HPDE6-E6E7 (cell line): ENCODE data around the gene MRPL46.
"Not testable (repeated sequence)": the region's sequence is repeated elsewhere in the genome, so short reads cannot be mapped to it uniquely, and the experiment has no call there.

Experiments
- DNase-seq: peaks from one replicate; pipeline ENCODE4 v3.0.0; 2011; ENCODE audit warnings: missing footprints; ENCODE audit errors: extremely low spot score

Gene MRPL46

DNA sequence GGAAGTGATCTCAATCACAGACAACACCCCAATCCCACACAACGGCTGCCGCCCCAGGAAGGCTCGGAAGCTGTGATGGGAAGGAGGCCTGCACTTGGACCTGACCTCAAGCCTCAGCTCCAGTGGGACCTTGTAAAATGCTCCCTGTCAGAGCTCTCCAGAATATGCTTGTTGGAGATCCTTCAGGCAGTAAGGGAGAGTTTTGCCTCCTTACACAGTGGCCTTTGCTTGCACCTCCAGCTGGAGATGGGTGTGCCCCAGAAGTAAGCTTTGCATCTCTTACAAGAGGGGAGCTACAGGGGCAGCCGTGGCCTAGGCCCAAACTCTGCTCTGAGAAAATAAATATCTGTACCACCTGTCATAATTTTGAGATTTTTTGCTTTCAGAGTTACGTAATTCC, 10.7 kb upstream of the MRPL46 start:
- DNase-seq: no peak

DNA sequence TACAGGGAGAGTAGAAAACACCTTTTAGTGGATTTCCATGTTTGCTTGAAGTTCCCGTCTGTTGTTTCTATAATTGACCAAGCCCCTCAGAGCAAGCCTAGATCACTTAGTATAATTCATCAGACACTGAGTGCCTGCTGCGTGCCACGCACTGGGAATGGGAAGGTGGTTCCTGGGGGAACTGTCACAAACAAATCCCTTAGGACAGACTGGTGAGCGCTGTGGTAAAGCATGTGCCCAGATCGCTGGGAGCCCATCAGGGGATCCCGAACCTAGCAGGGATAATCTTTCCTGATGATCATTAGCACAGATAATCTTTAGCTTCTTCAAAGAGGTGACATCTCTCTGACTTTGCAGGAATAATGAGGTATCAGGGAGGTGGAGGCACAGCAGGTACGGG, 9.9 kb upstream of the MRPL46 start:
- DNase-seq: no peak

DNA sequence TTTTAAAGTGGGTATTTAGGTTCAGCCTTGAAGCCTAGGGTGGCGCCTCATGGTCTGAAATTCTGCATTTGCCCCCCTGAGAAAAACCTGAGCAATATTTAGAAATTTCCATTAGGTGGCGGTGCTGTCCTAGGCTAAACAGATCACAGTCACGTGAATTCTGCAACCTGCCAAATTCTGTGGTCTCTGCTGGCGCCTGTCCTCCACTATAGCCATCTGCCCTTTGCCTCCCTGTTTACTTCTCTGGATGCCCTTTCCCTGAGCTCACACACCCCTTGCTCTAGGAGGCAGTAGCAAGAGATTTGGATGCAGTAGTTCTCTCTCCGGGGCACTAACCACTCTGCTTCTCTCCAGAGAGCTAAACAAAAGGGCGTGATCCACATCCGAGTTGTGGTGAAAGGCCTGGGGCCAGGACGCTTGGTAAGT, 9.5 kb upstream of the MRPL46 start:
- no peak for DNase-seq

DNA sequence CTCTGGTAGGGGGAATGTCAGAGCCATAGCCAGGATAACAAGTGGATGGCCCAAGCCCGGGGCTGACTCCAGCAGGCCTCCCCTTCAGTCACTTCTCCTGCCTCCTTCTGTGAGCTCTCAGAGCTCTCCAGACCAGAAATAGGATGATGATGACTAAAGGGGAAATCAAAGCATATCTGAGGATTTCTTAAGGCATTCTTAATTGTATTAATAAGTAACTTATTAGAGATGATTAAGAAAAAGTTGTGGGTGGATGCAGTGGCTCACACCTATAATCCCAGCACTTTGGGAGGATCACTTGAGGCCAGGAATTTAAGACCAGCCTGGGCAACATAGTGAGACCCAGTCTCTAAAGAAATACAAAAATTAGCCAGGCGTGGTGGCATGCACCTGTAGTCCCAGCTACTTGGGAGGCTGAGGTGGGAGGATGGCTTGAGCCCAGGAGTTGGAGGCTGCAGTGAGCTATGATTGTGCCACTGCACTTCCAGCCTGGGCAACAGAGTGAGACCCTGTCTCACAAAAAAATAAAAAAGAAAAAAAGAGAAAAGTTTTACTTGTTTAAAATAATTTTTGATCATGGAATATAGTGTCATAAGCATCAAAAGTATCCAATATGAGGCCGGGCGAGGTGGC, 6.6 kb upstream of the MRPL46 start:
- DNase-seq: not testable (repeated sequence)

DNA sequence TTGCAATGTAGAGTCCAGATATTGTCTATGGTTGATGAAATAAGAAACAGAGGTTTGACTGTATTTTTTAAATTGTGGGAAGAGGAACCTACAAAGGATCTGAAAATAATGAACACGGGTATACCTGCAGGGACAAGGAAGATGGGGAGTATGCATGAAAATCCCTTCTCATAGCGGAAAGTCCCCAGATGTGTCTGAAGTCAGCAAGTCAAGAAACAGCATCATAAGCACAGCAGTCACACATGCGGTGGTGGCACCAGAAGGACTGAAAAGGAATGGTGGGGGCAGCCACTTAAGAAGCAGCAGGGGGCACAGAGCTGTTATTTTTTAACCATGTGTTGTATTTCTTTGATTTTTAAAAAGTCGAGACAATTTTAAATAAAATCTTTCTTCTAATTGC, 5.0 kb upstream of the MRPL46 start:
- no peak for DNase-seq

DNA sequence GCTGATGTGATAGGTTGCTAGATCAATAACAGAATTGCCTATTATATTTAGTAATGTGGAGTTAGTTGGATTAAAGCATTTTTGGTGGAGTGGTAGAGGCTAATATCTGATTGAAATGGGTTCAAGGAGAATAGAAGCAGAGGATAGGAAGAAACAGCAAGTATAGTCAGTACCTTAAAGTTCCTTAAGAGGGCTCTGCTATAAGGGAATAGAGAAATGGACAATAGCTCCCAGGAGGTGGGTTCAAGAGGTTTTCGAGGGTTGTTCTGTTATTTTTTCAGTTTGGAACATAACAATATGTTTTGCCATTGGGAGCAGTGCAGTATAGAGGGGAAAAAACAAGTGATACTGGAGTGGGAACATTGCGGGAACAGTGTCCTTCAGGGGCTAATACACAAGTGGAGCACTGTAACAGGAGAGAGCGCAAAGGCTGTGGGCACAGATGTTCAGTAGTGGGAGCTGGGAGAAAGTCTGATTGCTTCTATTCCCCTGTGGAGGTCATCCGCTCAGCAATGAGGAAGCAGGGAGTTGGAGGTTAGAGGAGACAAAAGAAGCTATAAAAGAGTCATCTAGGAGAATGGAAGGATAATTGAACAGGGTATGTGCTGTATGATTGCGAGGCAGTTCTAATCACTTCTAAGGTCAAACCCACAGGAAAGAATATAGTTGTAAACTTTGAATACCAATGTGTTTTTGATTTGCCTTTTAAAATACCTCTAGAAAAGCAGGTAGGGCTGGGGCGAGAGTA, 3.6 kb upstream of the MRPL46 start:
- DNase-seq: no peak

DNA sequence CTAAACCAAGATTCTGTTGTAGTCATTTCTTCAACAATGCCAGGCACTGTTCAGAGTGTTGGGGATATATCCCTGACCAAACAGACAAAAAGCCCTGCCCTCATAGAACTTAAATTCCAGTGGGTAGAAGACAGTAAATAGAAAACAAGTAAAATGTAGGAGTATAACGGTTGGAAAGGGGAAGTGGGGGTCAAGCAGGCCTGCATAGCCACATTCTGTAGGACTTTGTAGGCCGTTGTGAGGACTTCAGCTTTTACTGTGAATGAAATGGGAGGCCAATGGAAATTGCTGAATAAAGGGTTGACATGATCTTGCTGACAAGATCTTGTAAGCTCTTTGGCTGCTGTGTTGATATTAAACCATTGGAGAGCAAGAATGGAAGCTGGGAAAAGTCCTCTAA, 2.1 kb upstream of the MRPL46 start:
- DNase-seq: no peak

DNA sequence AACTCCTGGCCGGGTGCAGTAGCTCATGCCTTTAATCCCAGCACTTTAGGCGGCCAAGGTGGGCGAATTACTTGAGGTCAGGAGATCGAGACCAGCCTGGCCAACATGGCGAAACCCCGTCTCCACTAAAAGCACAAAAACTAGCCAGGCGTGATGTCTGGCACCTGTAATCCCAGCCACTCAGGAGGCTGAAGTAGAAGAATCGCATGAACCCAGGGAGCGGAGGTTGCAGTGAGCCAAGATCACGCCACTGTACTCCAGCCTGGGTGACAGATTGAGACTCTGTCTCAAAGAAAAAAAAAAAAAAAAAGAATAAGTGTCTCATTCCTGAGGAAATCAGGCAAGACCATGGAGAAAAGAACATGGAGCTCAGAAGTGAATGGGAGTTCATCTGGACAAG, 1.5 kb upstream of the MRPL46 start:
- DNase-seq: not testable (repeated sequence)

DNA sequence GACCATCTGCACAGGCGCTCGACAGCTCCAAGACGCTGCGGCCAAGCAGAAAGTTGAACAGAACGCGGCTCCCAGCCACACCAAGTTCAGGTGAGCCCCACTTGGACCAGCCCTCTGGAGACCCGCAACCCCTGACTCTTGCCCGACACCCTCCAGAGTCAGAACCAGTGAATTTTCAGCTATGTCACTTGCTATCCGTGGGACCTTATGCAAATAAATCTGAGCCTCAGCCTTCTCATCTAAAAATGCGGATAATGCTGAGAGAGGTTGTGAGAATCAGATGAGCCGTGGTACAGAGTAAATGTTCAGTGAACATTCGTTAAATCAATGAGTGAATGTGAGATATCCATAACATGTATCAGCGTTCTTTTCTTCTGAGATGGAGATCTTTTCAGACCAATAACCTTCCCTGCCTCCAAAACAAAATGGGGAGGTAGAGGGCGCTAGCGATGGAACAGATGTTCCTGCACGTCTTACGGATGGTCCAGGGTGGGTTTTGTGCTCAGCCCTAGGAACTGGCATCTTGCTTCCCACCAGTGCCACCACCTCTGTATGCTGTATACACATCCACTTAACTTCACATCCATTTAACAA, 844 bp upstream of the MRPL46 start:
- DNase-seq: no peak

DNA sequence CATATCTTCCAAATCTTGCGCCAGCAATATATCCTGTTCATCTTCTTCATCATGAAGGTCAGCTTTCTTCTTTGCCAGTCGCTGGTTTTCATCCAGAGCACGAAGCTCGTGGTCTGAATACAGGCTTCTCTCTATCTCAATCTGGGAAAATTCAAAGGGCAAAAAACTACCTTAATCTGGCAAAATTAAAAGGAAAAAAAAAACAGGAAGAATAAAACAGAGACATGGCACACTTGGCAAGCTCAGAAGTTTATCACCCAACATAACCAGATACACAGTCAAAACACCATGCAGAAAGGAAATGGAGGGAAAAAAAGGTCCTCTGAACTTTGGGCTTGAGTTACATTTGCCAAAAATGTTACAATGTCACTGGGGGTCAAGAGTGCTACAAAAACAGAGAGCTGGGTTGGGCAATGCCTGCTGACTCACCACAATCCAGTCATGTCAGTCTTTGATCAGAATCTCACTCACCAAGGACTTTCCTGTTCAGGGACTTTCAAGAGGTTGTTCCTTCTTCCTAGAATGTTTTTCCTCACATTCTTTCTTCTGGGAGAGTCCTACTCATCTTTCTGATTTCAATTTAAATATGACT, 1.5 kb downstream of the MRPL46 start:
- peak; percentile 34 for DNase-seq

DNA sequence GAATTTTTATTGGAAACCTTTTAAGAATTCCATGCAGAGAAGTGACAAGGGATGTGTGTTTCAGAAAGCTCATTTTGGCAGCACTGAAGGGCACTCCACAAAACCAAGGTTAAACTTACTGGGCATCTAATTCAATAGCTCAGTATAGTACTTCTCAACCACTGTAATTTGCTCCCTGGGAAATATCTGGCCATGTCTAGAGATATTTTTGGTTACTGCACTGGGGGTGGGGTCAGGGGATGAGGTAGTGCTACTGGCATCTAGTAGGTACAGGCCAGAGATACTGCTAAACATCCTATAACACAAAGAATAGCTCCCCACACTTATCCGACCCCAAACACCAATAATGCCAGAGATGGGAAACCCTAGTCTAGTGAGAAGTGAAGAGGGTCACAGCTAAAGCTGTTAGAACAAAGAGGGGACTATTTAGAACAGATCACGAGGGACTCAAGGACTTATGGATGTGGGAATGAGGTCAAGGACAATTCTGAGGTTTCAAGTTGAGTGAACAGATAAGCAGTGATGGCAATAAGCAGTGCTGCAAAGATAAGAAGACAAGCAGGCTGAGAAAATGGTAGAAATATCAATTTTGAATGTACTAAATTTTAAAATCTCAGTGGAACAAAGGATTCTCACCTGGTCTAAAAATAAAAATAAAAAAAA, 3.2 kb downstream of the MRPL46 start:
- DNase-seq: no peak

DNA sequence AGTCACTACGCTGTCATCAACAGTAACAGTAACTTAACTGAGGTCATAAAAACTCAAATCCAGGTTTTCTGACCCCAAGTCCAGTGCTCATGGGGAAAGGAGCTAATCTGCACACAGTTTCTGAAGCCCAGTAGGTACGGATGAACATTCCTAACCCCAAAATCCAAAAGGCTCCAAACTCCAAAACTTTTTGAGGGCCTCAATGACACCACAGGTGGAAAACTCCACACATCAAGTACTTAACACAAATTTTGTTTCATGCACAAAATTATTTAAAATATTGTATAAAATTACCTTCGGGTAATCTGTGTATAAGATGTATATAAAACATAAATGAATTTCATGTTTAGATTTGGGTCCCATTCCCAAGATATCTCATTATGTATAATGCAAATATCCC, 10.5 kb downstream of the MRPL46 start:
- DNase-seq: no peak

DNA sequence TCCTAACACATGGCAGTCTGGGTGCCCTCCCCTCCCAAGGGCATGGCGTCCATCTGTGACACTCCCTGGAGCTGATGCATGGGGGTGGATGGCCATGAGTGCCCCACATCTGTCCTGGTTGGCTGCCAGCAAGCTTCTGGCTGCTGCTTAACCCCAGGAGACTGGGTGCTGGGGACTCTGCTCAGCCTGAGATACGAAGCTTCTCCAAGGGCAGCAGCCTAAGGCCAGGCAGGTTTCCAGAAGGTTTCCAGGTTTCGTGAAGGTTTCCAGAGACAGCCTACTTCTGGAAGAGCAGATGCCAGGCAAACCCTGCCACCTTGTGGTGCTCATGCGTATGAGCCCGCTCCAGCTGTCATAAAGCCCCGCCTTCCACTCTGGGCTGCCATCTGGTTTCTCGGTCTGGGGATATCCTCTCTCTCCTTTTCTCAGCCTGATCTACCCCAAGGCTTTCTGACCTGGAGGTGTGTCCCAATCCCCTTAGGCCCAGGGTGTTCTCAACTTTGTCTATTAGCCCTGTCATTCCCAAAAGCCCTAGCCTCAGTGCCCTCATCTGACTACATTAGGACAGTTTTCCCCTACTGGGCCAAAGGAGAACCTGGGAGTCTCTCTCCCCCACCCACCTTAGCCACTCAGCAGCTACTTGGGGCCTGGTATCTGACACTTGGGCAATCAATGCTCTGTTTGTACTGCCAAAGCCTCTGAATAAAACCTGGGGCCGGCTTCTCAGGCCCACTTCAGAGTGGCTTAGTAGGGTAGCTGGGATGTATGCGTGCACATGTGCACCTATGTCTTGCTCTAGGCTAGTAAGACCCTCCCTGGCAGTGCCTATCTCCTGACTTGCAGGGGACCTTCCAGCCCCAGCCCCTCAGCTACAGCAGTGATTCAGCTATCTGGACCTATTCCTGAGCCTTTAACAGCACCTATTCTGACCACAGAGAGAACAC, 12.0 kb downstream of the MRPL46 start:
- DNase-seq: peak; percentile 80

DNA sequence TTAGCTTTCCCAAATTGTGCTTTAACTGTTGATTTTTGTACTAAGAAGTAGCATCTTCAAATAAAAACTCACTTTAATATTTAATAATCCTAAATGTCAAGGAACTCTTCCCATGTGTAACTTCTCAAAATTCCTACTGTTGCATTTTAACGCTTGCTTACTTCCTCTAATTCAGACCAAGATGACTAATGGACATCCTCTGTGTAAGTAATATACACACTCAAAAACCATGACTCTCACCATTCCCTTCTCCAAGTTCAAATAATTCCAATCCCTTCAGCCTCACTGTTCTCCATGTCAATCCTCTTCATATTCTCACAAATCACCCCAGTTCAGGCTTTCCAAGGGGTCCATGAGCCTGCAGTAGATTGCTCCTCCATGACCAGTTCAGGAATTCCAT, 13.0 kb downstream of the MRPL46 start:
- DNase-seq: no peak

DNA sequence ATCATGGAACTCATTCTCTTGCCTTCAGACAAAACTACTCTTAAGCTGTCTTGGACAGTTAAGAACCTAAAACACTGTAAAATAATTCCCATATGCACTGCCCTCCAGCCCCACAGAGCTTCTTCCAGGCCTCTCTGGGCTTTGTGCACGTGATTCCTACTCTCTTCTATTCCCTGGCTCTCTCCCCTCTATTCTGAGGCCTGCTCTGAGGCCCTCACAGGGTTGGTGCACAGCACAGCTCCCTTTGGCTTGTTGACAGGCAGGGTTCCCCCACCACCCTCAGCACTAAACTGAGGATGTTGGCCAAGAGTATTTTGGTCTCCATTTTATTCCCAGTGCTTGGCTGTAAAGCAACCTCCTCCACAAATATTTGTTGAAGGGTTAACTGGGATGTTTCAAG, 13.5 kb downstream of the MRPL46 start:
- no peak for DNase-seq

DNA sequence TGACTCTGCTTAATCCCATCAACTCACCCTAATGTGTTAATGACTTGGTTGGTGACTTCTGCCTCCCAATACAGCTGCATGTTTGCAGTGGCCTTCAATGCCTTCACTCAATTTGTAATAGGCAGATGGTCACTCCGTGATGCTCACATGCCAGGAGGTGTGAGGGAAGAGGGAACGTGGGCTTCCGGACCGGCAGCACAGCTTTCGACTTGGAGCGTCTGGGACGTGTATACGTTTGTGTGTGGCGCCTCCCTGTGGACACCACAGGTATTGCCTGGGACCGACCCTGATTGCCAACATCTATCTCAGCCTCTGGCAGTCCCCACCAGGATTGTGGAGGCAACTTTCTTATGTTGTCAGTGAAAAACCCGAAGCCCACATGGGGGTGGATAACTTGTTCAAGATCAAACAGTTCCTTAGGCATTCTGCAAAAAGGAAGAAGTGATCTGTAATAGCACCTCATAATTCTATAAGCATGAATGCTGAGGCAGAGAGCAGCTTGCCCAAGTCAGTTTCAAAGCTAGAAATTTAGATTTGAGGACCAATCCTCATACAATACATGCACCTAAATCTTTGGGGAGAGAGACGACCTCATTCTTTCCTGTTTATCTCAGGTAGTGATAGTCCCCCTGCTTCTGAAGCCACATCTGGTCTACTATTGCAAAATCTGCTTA, 16.9 kb downstream of the MRPL46 start:
- DNase-seq: peak; percentile 49

DNA sequence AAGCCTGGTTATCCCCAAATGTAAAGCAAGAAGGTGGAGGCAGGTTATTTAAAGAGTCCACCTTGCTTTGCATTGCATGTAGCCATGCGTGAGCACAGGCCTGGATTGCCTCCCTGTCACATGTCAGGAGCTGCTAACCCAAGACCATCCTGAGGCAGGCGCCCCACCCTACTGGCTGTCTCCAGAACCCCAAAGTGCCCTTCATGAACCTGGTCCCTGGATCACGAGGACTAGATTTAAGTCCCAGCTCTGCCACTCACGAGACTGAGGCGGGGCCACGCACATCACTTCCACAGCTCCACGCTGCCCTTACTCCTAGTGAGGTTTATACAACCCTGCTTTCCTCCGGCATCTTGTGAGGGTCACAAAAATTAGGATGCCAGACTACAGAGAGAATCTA, 17.6 kb downstream of the MRPL46 start:
- DNase-seq: no peak

DNA sequence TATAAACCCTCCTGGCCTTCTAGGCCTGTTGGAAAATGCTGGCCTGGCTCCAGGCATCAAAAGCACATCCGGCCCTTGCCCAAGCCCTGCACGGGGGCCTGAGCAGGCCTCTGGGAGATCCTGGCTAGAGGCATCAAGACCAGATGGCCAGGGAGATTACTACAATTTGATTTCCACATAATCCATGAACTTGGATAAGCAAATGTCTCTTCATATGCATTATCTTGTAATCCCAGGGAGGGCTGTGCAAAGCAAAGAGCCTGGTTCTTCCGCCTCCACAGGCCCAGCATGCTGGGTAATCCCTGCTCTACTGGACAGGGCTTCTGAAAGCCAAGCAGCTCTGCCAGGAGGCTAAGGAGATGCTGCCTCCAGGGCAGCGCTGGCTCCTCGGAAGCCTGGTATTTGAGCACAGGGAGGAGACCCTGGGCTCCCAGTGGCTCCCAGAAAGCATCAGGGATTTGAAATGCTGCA, 18.2 kb downstream of the MRPL46 start:
- DNase-seq: no peak

DNA sequence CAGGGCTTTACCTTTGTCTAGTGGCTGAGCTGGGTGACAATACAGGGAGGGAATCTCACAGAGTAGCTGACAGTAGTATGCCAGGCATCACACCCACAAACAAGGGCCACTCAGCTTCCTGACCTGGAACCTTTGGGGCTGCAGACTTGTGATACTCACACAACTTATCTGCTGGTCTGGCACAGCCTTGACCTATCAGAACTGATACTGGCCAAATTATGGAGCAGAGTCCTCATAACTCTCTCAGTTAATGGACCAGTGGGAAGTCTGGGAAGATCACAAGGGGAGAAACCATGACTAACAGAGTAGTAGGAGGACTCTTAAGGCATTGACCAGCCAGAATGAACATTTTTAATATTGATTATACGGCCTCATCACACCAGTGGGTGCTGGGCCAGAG, 19.4 kb downstream of the MRPL46 start:
- no peak for DNase-seq

DNA sequence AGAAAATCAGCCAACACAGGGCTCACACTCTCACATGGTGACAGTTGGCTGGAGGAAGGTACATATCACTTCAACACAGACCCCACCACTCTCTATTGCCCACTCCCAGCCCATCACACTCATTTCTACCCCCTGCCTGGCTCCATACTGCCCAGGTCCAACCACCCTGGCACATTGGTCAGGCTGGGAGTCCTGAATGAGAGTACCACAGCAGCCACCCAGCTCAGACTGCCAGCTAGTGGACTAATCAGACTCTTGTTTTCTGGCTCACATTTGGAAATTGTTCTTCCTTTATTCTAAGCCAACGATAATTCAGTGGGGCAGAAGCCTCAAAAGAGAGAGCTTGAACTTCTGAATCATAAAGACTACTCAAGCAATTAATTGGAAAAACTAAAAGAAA, 20.0 kb downstream of the MRPL46 start:
- no peak for DNase-seq
